T-helper 22 cell (primary cell): ENCODE data around the gene CNTN3.

Experiments
- DNase-seq: peaks from one replicate; pipeline ENCODE4 v3.0.0-alpha.2; 2020; ENCODE audit warnings: low read depth

Gene CNTN3

GRCh38 chr3:74607803-74608202, 6.7 kb downstream of the CNTN3 start:
- no peak for DNase-seq

GRCh38 chr3:74606996-74607395, 7.5 kb downstream of the CNTN3 start:
- no peak for DNase-seq

- DNase-seq: no peak
Measured at GRCh38 chr3:74605437-74605836, 9.0 kb downstream of the CNTN3 start.

GRCh38 chr3:74603292-74603691, 11.2 kb downstream of the CNTN3 start:
- no peak for DNase-seq

- no peak for DNase-seq
Measured at GRCh38 chr3:74602471-74602870, 12.0 kb downstream of the CNTN3 start.

GRCh38 chr3:74601793-74602192, 12.7 kb downstream of the CNTN3 start:
- DNase-seq: no peak

GRCh38 chr3:74599564-74599963, 14.9 kb downstream of the CNTN3 start:
- DNase-seq: no peak

- DNase-seq: no peak
Measured at GRCh38 chr3:74593152-74593551, 21.3 kb downstream of the CNTN3 start.

GRCh38 chr3:74592359-74592758, 22.1 kb downstream of the CNTN3 start:
- no peak for DNase-seq

- DNase-seq: no peak
Measured at GRCh38 chr3:74591946-74592345, 22.5 kb downstream of the CNTN3 start.

GRCh38 chr3:74591342-74591741, 23.1 kb downstream of the CNTN3 start:
- DNase-seq: no peak

GRCh38 chr3:74590620-74591262, 23.7 kb downstream of the CNTN3 start:
- no peak for DNase-seq

GRCh38 chr3:74584782-74585181, 29.7 kb downstream of the CNTN3 start:
- DNase-seq: no peak

GRCh38 chr3:74582982-74583381, 31.5 kb downstream of the CNTN3 start:
- no peak for DNase-seq

- no peak for DNase-seq
Measured at GRCh38 chr3:74575857-74576256, 38.6 kb downstream of the CNTN3 start.

GRCh38 chr3:74571118-74571517, 43.3 kb downstream of the CNTN3 start:
- no peak for DNase-seq
